Endothelial cell of umbilical vein (primary cell): Measurements from ENCODE around the gene MAPK4. TPM values are rescaled to one million over a fixed set of nuclear protein-coding genes. Genes with fewer than 3 reads are reported as not detected.

Source experiments
- BruUV-seq: library from RNA; stranded (reverse); fragments of 400-500 nt; replicated peaks from 2 replicates; lab custom pipeline; 2021; lab: Mats Ljungman, UMichigan
- CTCF ChIA-PET: fragments of 300-600, 350-600 bp; sonication (Branson Sonifier 250); formaldehyde crosslinking; loops from one replicate; lab custom pipeline; 2021; ENCODE audit warnings: antibody characterized with exemption, inconsistent platforms; lab: Charles Lee
- POLR2A ChIA-PET: fragments of 300-600, 350-600 bp; sonication (Branson Sonifier 250); formaldehyde crosslinking; loops from one replicate; lab custom pipeline; 2021; ENCODE audit warnings: antibody characterized with exemption, inconsistent platforms; lab: Charles Lee
- DNase-seq: peaks from one replicate; pipeline ENCODE4 v3.0.0-alpha.2; 2011; ENCODE audit warnings: low read depth, low spot score
- FAIRE-seq: peaks from 2 replicates; lab custom pipeline; 2011; peaks lifted over from hg19 to GRCh38; lab: Jason Lieb, UNC
- H2AFZ ChIP-seq: 2 replicates; pipeline ENCODE4 v1.6.0; 2012; ENCODE audit warnings: low read depth, low read length, control low read depth, inconsistent platforms
- H3K27ac ChIP-seq: 2 replicates; pipeline ENCODE4 v1.5.1; 2011; ENCODE audit warnings: low read depth, mild to moderate bottlenecking, control low read depth, low read length, moderate library complexity; ENCODE audit not compliant: insufficient read depth
- H3K27me3 ChIP-seq, 2 experiments: 2 replicates each; pipeline versions ENCODE4 v1.6.0 to v1.6.1; 2011; ENCODE audit warnings: low read length in 2 of 2, mixed read lengths in 1 of 2; ENCODE audit not compliant: control insufficient read depth in 2 of 2, insufficient read depth in 2 of 2
- H3K36me3 ChIP-seq, 2 experiments: 2 replicates in 1 of 2; 3 replicates in 1 of 2; pipeline ENCODE4 v1.5.1; 2011; ENCODE audit warnings: low read length in 2 of 2, mild to moderate bottlenecking in 1 of 2, moderate library complexity in 1 of 2; ENCODE audit not compliant: control insufficient read depth in 2 of 2, insufficient read depth in 2 of 2; ENCODE audit errors: extremely low read depth in 1 of 2
- H3K4me1 ChIP-seq: 3 replicates; pipeline ENCODE4 v1.5.1; 2011; ENCODE audit warnings: mild to moderate bottlenecking, low read length; ENCODE audit not compliant: control insufficient read depth, insufficient read depth; ENCODE audit errors: extremely low read depth
- H3K4me2 ChIP-seq: 2 replicates; pipeline ENCODE4 v1.6.1; 2011; ENCODE audit warnings: low read length, control low read depth, mixed read lengths; ENCODE audit not compliant: insufficient read depth
- H3K4me3 ChIP-seq, 3 experiments: fragments of 200-600 bp in 1 of 3; sonication (generic), shearing (Covaris generic) in 1 of 3; replicated peaks in 1 of 3; 2 replicates each; pipeline ENCODE4 v1.5.1; 2011 to 2016; ENCODE audit warnings: control low read depth in 3 of 3, low read length in 3 of 3, mild to moderate bottlenecking in 2 of 3, inconsistent platforms in 1 of 3, low read depth in 1 of 3, moderate library complexity in 1 of 3; ENCODE audit not compliant: insufficient read depth in 1 of 3
- H3K79me2 ChIP-seq: 2 replicates; pipeline ENCODE4 v1.6.0; 2012; ENCODE audit warnings: low read length, inconsistent platforms; ENCODE audit not compliant: control insufficient read depth, insufficient read depth
- H3K9ac ChIP-seq: replicated peaks from 2 replicates; pipeline ENCODE3; 2011; ENCODE audit warnings: low read length, control low read depth; ENCODE audit not compliant: insufficient read depth; ENCODE audit errors: extremely low read depth
- H3K9me1 ChIP-seq: replicated peaks from 3 replicates; pipeline ENCODE4 v1.6.0; 2011; ENCODE audit warnings: mild to moderate bottlenecking, low read length; ENCODE audit not compliant: control insufficient read depth, insufficient read depth; ENCODE audit errors: extremely low read depth
- H3K9me3 ChIP-seq: replicated peaks from 2 replicates; pipeline ENCODE4 v1.5.1; 2012; ENCODE audit warnings: low read length, inconsistent platforms; ENCODE audit not compliant: control insufficient read depth, insufficient read depth
- H4K20me1 ChIP-seq: replicated peaks from 2 replicates; pipeline ENCODE3; 2011; ENCODE audit warnings: mild to moderate bottlenecking, low read length; ENCODE audit not compliant: control insufficient read depth, insufficient read depth; ENCODE audit errors: extremely low read depth
- CTCF ChIP-seq, 2 donors: IDR thresholded peaks; 1 replicate in 1 of 2; 2 replicates in 1 of 2; pipeline ENCODE4 v1.5.1; 2011; ENCODE audit warnings: low read length in 2 of 2, mild to moderate bottlenecking in 2 of 2, moderate library complexity in 2 of 2, control low read depth in 1 of 2, inconsistent platforms in 1 of 2, low read depth in 1 of 2; ENCODE audit not compliant: insufficient read depth in 1 of 2; ENCODE audit errors: extremely low read depth in 1 of 2
- EZH2 ChIP-seq: IDR thresholded peaks from 2 replicates; pipeline ENCODE4 v1.6.1; 2012; ENCODE audit warnings: borderline replicate concordance, low read depth, mild to moderate bottlenecking, moderate library complexity, low read length, inconsistent platforms; ENCODE audit not compliant: severe bottlenecking
- FOS ChIP-seq: IDR thresholded peaks from 2 replicates; pipeline ENCODE4 v1.6.1; 2011; ENCODE audit warnings: mild to moderate bottlenecking, low read length, moderate library complexity, borderline replicate concordance; ENCODE audit not compliant: insufficient read depth
- GATA2 ChIP-seq: IDR thresholded peaks from 2 replicates; pipeline ENCODE4 v1.7.0; 2011; ENCODE audit warnings: low read depth, mild to moderate bottlenecking, moderate library complexity, mixed read lengths, low read length; ENCODE audit not compliant: insufficient read length, insufficient read depth
- JUN ChIP-seq: IDR thresholded peaks from 2 replicates; pipeline ENCODE4 v1.6.1; 2011; ENCODE audit warnings: borderline replicate concordance, low read depth; ENCODE audit not compliant: insufficient read length, insufficient read depth
- MAX ChIP-seq: IDR thresholded peaks from 2 replicates; pipeline ENCODE4 v1.6.1; 2011; ENCODE audit not compliant: insufficient read depth, insufficient read length
- MYC ChIP-seq: IDR thresholded peaks from one replicate; pipeline ENCODE4 v1.6.1; 2011; ENCODE audit warnings: mild to moderate bottlenecking, low read depth, low read length
- POLR2A ChIP-seq: IDR thresholded peaks from 2 replicates; pipeline ENCODE4 v1.6.1; 2012; ENCODE audit warnings: low read depth, mild to moderate bottlenecking, control low read depth, low read length
- POLR2AphosphoS5 ChIP-seq: IDR thresholded peaks from 2 replicates; pipeline ENCODE4 v1.6.1; 2012; ENCODE audit warnings: low read depth, mild to moderate bottlenecking, control low read depth, low read length, moderate library complexity; ENCODE audit not compliant: insufficient read depth
- dilution Hi-C: fragments of 300-500 bp; cut with MboI; formaldehyde crosslinking; loops from one replicate; pipeline ENCODE4 v1.15.0; 2019; ENCODE audit warnings: low sequenced_read_pairs; ENCODE audit not compliant: extremely low pct_ligation_motif_present
- intact Hi-C: fragments of 100-400 bp; cut with micrococcal nuclease; formaldehyde crosslinking; loops from one replicate; pipeline ENCODE4 v1.10.0; 2022
- polyA plus RNA-seq, 4 experiments: library from polyadenylated mRNA; depleted of rRNA in 3 of 4; stranded (reverse) in 3 of 4; unstranded in 1 of 4; fragments of >200 nt; gene quantifications; 2 replicates each; pipeline versions ENCODE4 v1.2.1 to v1.2.3, GENCODE V29; 2011 to 2012; ENCODE audit warnings: missing spikeins in 1 of 4
- total RNA-seq: library from RNA; stranded (reverse); gene quantifications from 2 replicates; pipeline ENCODE4 v1.2.3, GENCODE V29; 2021

Gene MAPK4
- total and polyA plus RNA-seq, 2 donors (not counting 3 experiments of a cell fraction or from before 2014, with no cell fraction given) = not detected

GRCh38 chr18:50614838-50615237, 55.0 kb downstream of the MAPK4 start:
- H3K27me3 ChIP-seq = no peaks in the 10 kb centered on the region
- dilution Hi-C loops (no loop called here), intact Hi-C loops (no loop called here)
- no peaks in the 10 kb centered on the region for H4K20me1 ChIP-seq
- no peaks in the 10 kb centered on the region for H3K4me1 ChIP-seq
- H3K9ac ChIP-seq = no peak overlapping the region
- no peak for FAIRE-seq
- H3K9me1 ChIP-seq = no peaks in the 10 kb centered on the region
- no peaks in the 10 kb centered on the region for H3K79me2 ChIP-seq
- no TSS peak for BruUV-seq
- ChIA-PET CTCF (no interaction called here), POLR2A (no interaction called here)
- H3K36me3 ChIP-seq = no peaks in the 10 kb centered on the region
- H3K27ac ChIP-seq = no peak overlapping the region
- no peak overlapping the region for H3K4me2 ChIP-seq
- H3K4me3 ChIP-seq = no peak overlapping the region
- DNase-seq = no peak
- no peak overlapping the region for H2AFZ ChIP-seq
- TF ChIP-seq MAX (no peak), GATA2 (no peak), POLR2AphosphoS5 (no peak), JUN (no peak), MYC (no peak), FOS (no peak), EZH2 (no peak), CTCF (IDR thresholded peaks at IDR 0.05; ENCODE audit: extremely low read depth in 1 of 2, insufficient read depth in 1 of 2, low read depth in 1 of 2, low read length in 2 of 2) (no peak), POLR2A (no peak)
- H3K9me3 ChIP-seq = no peaks in the 10 kb centered on the region
